Keratinocyte (primary cell): ENCODE data around the gene ABCC6. TPM values are rescaled to one million over a fixed set of nuclear protein-coding genes. Genes with fewer than 3 reads are reported as not detected.
"Not testable (repeated sequence)": the region's sequence is repeated elsewhere in the genome, so short reads cannot be mapped to it uniquely, and the experiment has no call there.

Experiments used
- DNase-seq: peaks from one replicate; pipeline ENCODE4 v3.0.0-alpha.2; 2011; ENCODE audit warnings: low read depth, missing footprints, low spot score
- FAIRE-seq: peaks from 2 replicates; lab custom pipeline; 2011; peaks lifted over from hg19 to GRCh38; lab: Jason Lieb, UNC
- H2AFZ ChIP-seq: 2 replicates; pipeline ENCODE4 v1.6.0; 2012; ENCODE audit warnings: low read length, control low read depth, inconsistent platforms; ENCODE audit not compliant: control insufficient read depth
- H3K27ac ChIP-seq: 2 replicates; pipeline ENCODE4 v1.5.1; 2011; ENCODE audit warnings: low read length; ENCODE audit not compliant: control insufficient read depth, insufficient read depth
- H3K27me3 ChIP-seq: 3 replicates; pipeline ENCODE4 v1.6.0; 2011; ENCODE audit warnings: low read length; ENCODE audit not compliant: control insufficient read depth, insufficient read depth; ENCODE audit errors: extremely low read depth
- H3K36me3 ChIP-seq, 2 experiments: 2 replicates in 1 of 2; 3 replicates in 1 of 2; pipeline ENCODE4 v1.5.1; 2011; ENCODE audit warnings: low read length in 2 of 2, mild to moderate bottlenecking in 1 of 2; ENCODE audit not compliant: control insufficient read depth in 2 of 2, insufficient read depth in 2 of 2; ENCODE audit errors: extremely low read depth in 1 of 2
- H3K4me1 ChIP-seq: 3 replicates; pipeline ENCODE4 v1.5.1; 2011; ENCODE audit warnings: low read length; ENCODE audit not compliant: control insufficient read depth, insufficient read depth; ENCODE audit errors: extremely low read depth
- H3K4me2 ChIP-seq: 3 replicates; pipeline ENCODE4 v1.6.0; 2011; ENCODE audit warnings: low read depth, low read length; ENCODE audit not compliant: control insufficient read depth, insufficient read depth; ENCODE audit errors: extremely low read depth
- H3K4me3 ChIP-seq, 3 experiments: fragments of 200-600 bp in 1 of 3; sonication (generic) in 1 of 3; 2 replicates in 2 of 3; 3 replicates in 1 of 3; pipeline ENCODE4 v1.5.1; 2011 to 2016; ENCODE audit warnings: low read length in 3 of 3, mild to moderate bottlenecking in 3 of 3, control low read depth in 2 of 3, inconsistent platforms in 1 of 3, low read depth in 1 of 3, mixed read lengths in 1 of 3, mixed run types in 1 of 3, moderate library complexity in 1 of 3; ENCODE audit not compliant: control insufficient read depth in 2 of 3, insufficient read depth in 2 of 3; ENCODE audit errors: extremely low read depth in 1 of 3
- H3K79me2 ChIP-seq: 2 replicates; pipeline ENCODE4 v1.6.0; 2012; ENCODE audit warnings: low read length; ENCODE audit not compliant: control insufficient read depth, insufficient read depth
- H3K9ac ChIP-seq: 3 replicates; pipeline ENCODE4 v1.6.0; 2011; ENCODE audit warnings: low read length; ENCODE audit not compliant: control insufficient read depth, insufficient read depth; ENCODE audit errors: extremely low read depth
- H3K9me1 ChIP-seq: 3 replicates; pipeline ENCODE4 v1.6.0; 2011; ENCODE audit warnings: low read length; ENCODE audit not compliant: control insufficient read depth, insufficient read depth; ENCODE audit errors: extremely low read depth
- H3K9me3 ChIP-seq: 2 replicates; pipeline ENCODE4 v1.5.1; 2012; ENCODE audit warnings: low read depth, low read length; ENCODE audit not compliant: control insufficient read depth
- H4K20me1 ChIP-seq: 3 replicates; pipeline ENCODE4 v1.6.0; 2011; ENCODE audit warnings: low read length; ENCODE audit not compliant: control insufficient read depth, insufficient read depth; ENCODE audit errors: extremely low read depth
- CTCF ChIP-seq, 3 experiments: IDR thresholded peaks in 1 of 3; conservative IDR thresholded peaks in 1 of 3; optimal IDR thresholded peaks in 1 of 3; 2 replicates in 2 of 3; 3 replicates in 1 of 3; pipeline versions ENCODE3 to v1.5.1; 2011; ENCODE audit warnings: low read length in 3 of 3, mild to moderate bottlenecking in 3 of 3, moderate library complexity in 2 of 3, control low read depth in 1 of 3, inconsistent platforms in 1 of 3; ENCODE audit not compliant: insufficient read depth in 2 of 3; ENCODE audit errors: extremely low read depth in 1 of 3
- EZH2 ChIP-seq: IDR thresholded peaks from one replicate; pipeline ENCODE4 v1.6.1; 2012; ENCODE audit warnings: inconsistent platforms, mild to moderate bottlenecking, low read length, moderate library complexity
- dilution Hi-C: fragments of 300-500 bp; cut with MboI; formaldehyde crosslinking; loops from one replicate; pipeline ENCODE4 v1.7.0; 2020; ENCODE audit warnings: low sequenced_read_pairs; ENCODE audit not compliant: extremely low pct_ligation_motif_present
- polyA plus RNA-seq, 5 experiments: library from polyadenylated mRNA; depleted of rRNA in 3 of 5; stranded (reverse) in 3 of 5; stranded (forward) in 1 of 5; unstranded in 1 of 5; fragments of >200 nt; gene quantifications; 1 replicate in 1 of 5; 2 replicates in 3 of 5; 3 replicates in 1 of 5; pipeline versions ENCODE4 v1.2.1 to v1.2.3, GENCODE V29; 2011 to 2012; ENCODE audit warnings: missing spikeins in 2 of 5, low read depth in 1 of 5, low replicate concordance in 1 of 5

Gene ABCC6
- polyA plus RNA-seq, 1 donor (not counting 4 experiments of a cell fraction or from before 2014, with no cell fraction given), result not detected

DNA sequence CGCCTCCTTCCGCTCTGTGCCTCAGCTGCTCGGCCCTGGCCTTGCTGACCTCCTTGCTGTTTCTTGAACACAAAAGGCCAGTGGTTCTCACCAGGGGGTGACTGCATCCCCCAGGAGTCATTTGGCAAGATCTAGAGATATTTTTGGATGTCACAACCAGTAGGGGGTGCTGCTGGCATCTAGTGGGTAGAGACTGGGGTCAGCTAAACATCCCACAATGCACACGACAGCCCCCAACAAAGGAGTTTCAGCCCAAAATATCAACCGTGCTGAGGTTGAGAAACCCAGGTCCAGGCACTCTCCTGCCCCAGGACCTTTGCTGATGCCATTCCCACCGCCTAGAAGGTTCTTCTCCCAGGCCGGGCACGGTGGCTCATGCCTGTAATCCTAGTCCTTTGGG, 39.7 kb downstream of the ABCC6 start:
- Histone ChIP-seq H2AFZ (no peak overlapping the region), H3K9ac (no peak overlapping the region), H3K4me3 (no peak overlapping the region), H4K20me1 (no peaks in the 10 kb centered on the region), H3K27ac (no peak overlapping the region), H3K36me3 (no peaks in the 10 kb centered on the region), H3K79me2 (no peaks in the 10 kb centered on the region), H3K4me1 (no peaks in the 10 kb centered on the region), H3K4me2 (no peak overlapping the region), H3K27me3 (no peaks in the 10 kb centered on the region), H3K9me1 (no peaks in the 10 kb centered on the region), H3K9me3 (no peaks in the 10 kb centered on the region)
- TF ChIP-seq EZH2 (no peak), CTCF (optimal IDR thresholded peaks at IDR 0.05 in 1 of 3, IDR thresholded peaks at IDR 0.05 in 1 of 3, conservative IDR thresholded peaks at IDR 0.05 in 1 of 3; ENCODE audit: extremely low read depth in 1 of 3, insufficient read depth in 2 of 3, low read length in 3 of 3) (peak in 2 of 3 experiments; percentile 24 to 26)
- dilution Hi-C loops, result no loop called here
- DNase-seq (no peak), FAIRE-seq (no peak)

- dilution Hi-C loops, result no loop called here
- H3K9ac ChIP-seq, result no peak overlapping the region
- TF ChIP-seq CTCF (optimal IDR thresholded peaks at IDR 0.05 in 1 of 3, IDR thresholded peaks at IDR 0.05 in 1 of 3, conservative IDR thresholded peaks at IDR 0.05 in 1 of 3; ENCODE audit: extremely low read depth in 1 of 3, insufficient read depth in 2 of 3, low read length in 3 of 3) (no peak), EZH2 (no peak)
- H3K9me3 ChIP-seq, result no peaks in the 10 kb centered on the region
- H3K79me2 ChIP-seq, result no peaks in the 10 kb centered on the region
- H3K4me3 ChIP-seq, result no peak overlapping the region
- DNase-seq, result no peak
- H3K36me3 ChIP-seq, result no peaks in the 10 kb centered on the region
- no peak for FAIRE-seq
- H3K27me3 ChIP-seq, result no peaks in the 10 kb centered on the region
- no peaks in the 10 kb centered on the region for H4K20me1 ChIP-seq
- no peak overlapping the region for H3K27ac ChIP-seq
- H2AFZ ChIP-seq, result no peak overlapping the region
- H3K4me1 ChIP-seq, result no peaks in the 10 kb centered on the region
- H3K9me1 ChIP-seq, result no peaks in the 10 kb centered on the region
- H3K4me2 ChIP-seq, result no peak overlapping the region
These were observed 40.4 kb downstream of the ABCC6 start for GRCh38 chr16:16182918-16183317.

DNA sequence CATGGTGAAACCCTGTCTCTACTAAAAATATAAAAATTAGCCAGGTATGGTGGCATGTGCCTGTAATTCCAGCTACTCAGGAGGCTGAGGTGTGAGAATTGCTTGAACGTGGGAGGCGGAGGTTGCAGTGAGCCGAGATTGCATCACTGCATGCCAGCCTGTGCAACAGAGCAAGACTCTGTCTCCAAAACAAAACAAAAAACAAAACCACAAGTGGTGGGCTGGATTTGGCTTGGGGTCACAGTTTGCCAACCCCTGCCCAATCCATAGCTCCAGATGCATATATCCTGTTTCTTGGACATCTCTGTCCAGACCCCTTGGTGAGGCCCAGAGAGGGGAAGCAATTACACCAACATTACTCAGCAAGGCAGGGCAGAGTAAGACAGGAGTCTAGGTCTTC, 41.5 kb downstream of the ABCC6 start:
- H3K27me3 ChIP-seq, H3K36me3 ChIP-seq, H4K20me1 ChIP-seq, DNase-seq, FAIRE-seq, dilution Hi-C loops, H3K9me3 ChIP-seq, H2AFZ ChIP-seq, H3K4me2 ChIP-seq, H3K79me2 ChIP-seq, H3K4me1 ChIP-seq, H3K9me1 ChIP-seq, H3K27ac ChIP-seq, H3K9ac ChIP-seq, H3K4me3 ChIP-seq: not testable (repeated sequence)
